Stimulated activated CD8-positive, alpha-beta memory T cell treated with anti-CD3 and anti-CD28 coated beads, Interleukin-12 subunit alpha, Interleukin-12 subunit beta, amount 100 ng/mL, for 24 hours (primary cell): Measurements from ENCODE around the gene NBPF4.
"Not testable (repeated sequence)": the region's sequence is repeated elsewhere in the genome, so short reads cannot be mapped to it uniquely, and the experiment has no call there.

Source experiments
- DNase-seq: peaks from one replicate; pipeline ENCODE4 v3.0.0-alpha.2; 2020; ENCODE audit errors: extremely low read depth

The NBPF4 gene

DNA sequence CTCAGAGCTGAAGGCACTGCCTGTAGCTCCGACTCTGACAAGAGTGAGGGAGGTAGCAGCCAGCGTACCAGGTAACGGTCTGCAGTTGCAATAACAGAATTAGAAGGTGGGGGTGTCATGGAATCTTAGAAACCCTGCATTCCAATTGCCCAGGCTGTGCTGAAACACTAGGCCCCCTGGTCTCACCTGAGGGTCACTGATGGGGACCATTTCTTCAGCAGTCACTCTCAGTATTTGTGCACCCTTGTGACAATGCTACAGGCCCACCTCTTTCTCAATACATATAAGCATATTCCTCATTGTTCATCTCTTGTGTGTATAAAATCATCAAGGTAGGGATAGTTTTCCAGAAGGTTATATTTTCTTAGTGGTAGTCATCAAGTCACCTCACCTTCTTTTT lies at the start of gene NBPF4:
Gene NBPF4 (minus strand): TSS at position 101 of the 400 bp plus-strand sequence. CDS start 315 bp downstream, outside the sequence.
- DNase-seq = not testable (repeated sequence)

DNA sequence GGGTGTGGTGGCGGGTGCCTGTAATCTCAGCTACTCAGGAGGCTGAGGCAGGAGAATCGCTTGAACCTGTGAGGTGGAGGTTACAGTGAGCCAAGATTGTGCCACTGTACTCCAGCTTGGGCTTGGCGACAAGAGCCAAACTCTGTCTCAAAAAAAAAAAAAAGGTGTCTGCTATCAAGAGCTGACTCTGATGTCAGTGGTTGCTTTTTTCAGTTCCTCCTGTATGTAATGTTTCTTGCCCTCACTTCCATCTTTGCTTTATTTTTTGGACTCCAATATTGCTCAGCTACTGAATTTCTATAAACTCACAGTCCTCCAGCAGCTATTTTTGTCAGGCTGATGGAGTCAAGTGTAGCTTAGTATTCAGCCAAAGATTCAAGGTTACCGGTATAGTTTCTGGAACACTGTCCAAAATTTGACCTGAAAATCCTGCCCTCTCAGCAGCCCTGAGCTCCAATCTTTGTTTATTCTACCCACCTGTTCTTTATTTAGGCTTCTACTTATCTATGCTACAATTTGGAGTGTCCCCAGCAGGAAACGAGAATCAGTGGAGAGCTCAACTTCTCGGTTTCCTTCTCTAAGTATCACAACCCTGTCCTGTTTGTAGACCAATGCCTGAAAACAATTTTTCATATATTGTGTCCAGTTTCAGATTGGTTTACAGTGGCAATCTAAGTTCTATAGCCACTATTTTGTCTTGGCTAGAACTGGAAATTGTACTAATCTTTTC lies 38.8 kb upstream of the NBPF4 start:
- DNase-seq = not testable (repeated sequence)

DNA sequence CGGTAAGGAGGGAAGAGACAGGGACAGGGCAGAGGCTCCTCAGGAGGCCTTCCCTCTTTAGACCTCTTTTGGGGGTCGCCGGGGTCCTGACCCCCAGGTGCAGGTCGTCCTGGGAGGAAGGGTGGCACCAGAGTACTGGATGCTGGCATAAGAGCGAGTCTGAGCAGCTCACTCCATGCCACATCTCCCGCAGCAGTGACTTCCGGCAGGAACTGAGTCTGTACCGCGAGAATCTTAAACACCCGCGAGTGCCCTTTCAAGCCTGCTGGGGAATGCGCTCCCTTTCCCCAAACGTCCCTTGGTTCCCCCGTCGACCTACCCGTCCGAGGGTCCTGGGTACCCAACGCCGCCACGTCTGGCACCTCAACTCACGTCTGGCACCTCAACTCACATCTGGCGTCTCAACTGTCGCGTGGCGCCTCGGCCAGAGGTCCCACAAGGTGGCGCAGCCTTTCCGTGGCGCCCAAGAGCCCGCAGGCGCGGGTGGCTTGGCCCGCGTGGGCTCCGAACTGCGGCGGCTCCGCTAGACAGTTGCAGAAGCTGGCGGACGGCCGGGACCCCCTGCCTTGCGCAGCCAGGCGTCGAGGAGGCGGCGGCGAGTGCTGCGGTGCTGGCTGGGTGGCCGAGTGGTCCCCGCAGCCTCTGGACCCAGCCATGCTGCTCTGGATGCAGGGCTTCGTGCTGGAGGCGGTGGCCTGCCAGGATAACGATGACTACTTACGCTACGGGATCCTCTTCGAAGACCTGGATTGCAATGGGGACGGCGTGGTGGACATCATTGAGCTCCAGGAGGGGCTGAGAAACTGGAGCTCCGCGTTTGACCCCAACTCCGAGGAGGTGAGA lies 28.8 kb upstream of the NBPF4 start:
- DNase-seq = not testable (repeated sequence)

DNA sequence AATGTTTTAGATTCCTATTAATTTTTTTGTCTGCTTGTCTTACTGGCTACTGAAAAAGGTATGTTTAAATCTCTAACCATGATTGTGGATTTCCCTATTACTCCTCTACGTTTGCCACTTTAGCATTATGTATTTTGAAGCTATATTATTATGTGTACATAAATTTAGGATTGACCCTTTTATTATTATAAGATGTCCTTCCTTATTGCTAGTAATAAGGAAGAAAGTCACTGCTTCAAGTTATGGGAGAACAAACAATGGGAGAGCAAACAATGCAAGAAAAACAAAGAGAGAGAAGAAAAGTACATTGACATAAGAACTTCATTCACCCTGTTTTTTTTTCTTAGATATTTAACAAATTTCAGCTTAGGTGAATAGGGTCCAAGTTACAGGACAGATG lies 23.2 kb upstream of the NBPF4 start:
- not testable (repeated sequence) for DNase-seq

DNA sequence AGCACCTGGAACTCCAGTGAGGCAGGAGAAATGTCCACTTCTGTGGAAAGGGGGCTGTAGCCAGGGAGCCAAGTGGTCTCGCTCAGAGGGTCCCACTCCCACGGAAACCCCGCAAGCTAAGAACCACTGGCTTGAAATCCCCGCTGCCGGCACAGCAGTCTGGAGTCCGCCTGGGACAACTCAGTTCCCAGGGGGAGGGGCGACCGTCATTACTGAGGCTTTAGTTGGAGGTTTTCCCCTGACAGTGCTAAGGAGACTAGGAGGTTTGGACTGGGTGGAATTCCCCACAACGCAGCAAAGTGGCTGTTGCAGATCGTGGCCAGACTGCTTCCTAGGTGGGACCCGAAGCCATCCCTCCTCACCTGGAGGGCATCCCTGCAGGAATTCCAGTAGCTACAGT lies 18.1 kb upstream of the NBPF4 start:
- DNase-seq = not testable (repeated sequence)

DNA sequence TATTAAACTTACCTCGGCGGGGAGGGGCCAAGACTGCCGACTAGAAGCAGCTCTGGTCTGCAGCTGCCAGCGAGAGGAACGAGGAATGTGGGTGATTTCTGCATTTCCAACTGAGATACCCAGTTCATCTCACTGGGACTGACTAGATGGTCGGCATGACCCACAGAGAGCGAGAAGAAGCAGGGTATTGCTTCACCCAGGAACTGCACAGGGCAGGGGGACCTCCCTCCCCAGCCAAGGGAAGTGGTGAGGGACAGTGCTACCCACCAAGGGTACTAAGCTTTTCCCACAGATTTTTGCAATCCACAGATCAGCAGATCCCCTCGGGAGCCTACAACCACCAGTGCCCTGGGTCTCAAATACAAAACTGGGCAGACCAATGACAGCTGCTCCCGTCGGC lies 17.6 kb upstream of the NBPF4 start:
- DNase-seq = not testable (repeated sequence)

- DNase-seq = not testable (repeated sequence)
These were observed 16.8 kb upstream of the NBPF4 start for GRCh38 chr1:108260578-108261259.

DNA sequence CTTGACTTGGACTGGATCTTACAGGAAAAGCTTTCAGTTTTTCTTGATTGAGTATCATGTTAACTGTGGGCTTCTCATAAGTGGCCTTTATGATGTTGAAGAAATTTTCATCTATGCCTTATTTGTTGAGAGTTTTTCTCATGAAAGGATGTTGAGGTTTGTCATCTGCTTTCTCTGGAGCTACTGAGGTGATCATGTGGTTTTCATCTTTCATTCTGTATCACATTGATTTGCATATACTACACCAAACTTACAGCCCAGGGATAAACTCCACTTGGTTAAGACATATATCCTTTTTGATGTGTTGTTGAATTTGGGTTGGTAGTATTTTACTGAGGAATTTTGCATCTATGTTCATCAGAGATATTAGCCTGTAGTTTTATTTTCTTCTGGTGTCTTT lies 11.6 kb upstream of the NBPF4 start:
- not testable (repeated sequence) for DNase-seq

- not testable (repeated sequence) for DNase-seq
These were observed 4.5 kb downstream of the NBPF4 start for GRCh38 chr1:108239426-108239825.

GRCh38 chr1:108235308-108235707 lies 8.6 kb downstream of the NBPF4 start:
- not testable (repeated sequence) for DNase-seq

DNA sequence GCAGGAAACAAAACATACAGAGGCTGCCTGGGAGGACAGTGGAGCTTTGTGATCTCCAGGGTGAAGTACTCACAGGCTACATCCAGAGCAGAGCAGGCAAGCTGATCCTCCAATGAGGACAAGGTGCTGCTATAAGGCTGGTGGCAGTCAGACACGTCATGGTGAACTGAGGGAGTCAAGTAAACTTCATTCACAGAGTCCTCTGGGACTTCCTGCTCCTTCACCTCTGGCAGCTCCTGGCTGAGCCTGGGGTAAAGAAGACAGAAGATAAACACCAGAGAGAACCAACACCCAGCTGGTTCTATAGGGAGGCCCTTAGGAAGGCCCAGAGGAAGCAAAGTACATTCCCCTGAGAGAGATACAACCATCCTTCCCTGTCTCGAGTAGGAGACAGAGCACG lies 11.7 kb downstream of the NBPF4 start:
- DNase-seq = not testable (repeated sequence)

GRCh38 chr1:108229976-108230375 lies 13.9 kb downstream of the NBPF4 start:
- DNase-seq = not testable (repeated sequence)

- DNase-seq = not testable (repeated sequence)
These were observed 16.1 kb downstream of the NBPF4 start for GRCh38 chr1:108227772-108228171.

DNA sequence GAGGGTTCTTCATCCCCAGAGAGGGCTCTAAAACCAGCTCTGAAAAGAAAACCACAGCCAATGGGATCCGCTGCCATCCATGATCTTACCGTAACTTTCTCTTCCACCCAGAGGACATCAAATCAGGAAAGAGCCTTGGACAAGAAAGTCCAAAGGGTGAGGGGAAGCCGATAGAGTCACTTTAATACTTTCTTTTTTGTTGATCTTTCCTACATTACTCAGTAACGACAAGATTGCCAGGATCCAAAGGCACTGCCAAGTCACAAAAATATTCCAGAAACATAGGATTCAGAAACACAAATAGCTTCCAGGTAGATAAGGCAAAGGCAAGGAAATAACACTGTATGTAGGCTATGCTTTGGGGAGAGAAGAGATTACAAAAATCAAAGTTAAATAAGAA lies 17.0 kb downstream of the NBPF4 start:
- not testable (repeated sequence) for DNase-seq

DNA sequence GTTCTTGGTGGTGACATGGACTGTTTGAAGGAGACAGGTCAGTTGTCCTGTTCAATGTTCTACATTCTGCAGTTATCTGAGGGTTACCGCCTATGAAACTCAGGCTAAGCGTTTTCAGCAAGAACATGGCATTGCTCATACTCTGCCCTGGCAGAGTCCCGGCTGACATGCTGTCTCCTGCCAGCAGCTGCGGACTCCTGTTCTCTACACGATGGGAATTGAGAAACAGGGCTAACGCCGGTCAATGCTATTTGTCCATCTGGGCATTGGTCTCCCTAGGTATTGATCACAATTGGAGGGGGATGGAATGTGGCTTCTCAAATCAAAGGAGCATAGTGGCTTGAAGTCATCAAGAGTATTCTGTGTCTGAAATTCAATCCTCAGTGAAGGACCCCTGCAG lies 20.6 kb downstream of the NBPF4 start:
- DNase-seq = not testable (repeated sequence)

DNA sequence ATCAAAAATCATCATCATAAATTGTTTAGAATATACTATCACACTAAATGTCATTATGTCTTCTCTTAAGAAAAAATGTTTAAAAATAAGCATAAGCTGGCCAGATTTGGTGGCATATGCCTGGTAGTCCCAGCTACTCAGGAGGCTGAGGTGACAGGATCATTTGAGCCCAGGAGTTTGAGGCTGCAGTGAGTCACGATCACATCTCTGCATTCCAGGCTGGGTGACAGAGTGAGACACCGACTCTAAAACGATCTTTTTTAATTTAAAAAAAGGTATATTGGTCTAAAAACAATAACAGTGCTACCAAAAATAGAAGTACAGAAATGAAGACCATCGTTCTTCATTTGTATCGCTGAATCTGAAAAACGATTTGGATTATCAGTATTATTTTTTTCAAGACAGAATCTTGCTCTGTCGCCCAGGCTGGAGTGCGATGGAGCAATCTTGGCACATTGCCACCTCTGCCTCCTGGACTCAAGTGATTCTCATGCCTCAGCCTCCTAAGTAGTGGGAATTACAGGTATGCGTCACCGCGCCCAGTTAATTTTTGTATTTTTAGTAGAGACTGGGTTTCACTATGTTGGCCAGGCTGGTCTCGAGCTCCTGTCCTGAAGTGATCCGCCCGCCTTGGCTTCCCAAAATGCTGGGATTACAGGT lies 26.2 kb downstream of the NBPF4 start:
- DNase-seq = not testable (repeated sequence)

GRCh38 chr1:108217007-108217406 lies 26.9 kb downstream of the NBPF4 start:
- DNase-seq = not testable (repeated sequence)

- not testable (repeated sequence) for DNase-seq
These were observed 27.6 kb downstream of the NBPF4 start for GRCh38 chr1:108216028-108216890.

- DNase-seq = not testable (repeated sequence)
These were observed 29.0 kb downstream of the NBPF4 start for GRCh38 chr1:108214641-108215465.

- no peak for DNase-seq
These were observed 32.9 kb downstream of the NBPF4 start for GRCh38 chr1:108211014-108211413.
